GM18858 (cell line): Measurements from ENCODE around the gene GSTM1.
"Not testable (repeated sequence)": the region's sequence is repeated elsewhere in the genome, so short reads cannot be mapped to it uniquely, and the experiment has no call there.

ENCODE experiments used
- ATAC-seq: cut with Tn5 transposase; IDR thresholded peaks from one replicate; pipeline ENCODE4 v1.9.1; 2021; ENCODE audit not compliant: unreplicated experiment

Gene GSTM1

GRCh38 chr1:109695138-109695537 lies 7.5 kb downstream of the GSTM1 start:
- ATAC-seq, result not testable (repeated sequence)

DNA sequence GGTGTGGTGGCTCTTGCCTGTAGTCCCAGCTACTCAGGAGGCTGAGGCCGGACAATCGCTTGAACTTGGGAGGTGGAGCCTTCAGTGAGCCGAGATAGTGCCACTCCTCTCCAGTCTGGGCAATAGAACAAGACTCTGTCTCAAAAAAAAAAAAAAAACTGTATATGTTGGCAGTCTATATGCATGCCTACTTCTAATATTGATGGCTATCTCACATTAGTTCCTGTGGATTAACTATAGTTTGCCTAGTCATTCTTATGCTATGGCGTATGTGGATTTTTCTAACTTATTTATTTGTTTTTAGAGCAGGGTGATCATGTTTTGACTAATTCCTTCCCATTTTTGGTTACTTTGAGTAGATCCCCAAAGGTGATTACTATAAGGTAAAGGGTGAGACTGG lies 9.4 kb downstream of the GSTM1 start:
- no peak for ATAC-seq

DNA sequence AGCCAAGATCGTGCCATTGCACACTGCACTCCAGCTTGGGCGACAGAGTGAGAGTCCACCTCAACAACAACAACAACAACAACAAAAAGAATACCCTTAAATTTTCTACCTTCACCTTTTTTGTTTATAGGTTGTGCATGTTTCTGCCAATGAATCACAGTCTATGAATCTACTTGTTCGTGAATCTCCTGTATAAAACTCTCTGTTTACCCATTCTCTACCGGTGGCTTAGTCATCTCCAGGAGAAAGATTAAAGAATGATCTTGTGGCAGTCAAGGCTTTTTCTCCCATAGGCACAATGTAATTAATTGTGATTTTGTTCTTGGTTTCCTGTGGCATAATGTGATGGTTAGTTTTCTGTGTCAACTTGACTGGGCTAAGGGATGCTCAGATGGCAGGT lies 10.2 kb downstream of the GSTM1 start:
- not testable (repeated sequence) for ATAC-seq

- not testable (repeated sequence) for ATAC-seq
Observed at GRCh38 chr1:109702940-109703339, 15.3 kb downstream of the GSTM1 start.

DNA sequence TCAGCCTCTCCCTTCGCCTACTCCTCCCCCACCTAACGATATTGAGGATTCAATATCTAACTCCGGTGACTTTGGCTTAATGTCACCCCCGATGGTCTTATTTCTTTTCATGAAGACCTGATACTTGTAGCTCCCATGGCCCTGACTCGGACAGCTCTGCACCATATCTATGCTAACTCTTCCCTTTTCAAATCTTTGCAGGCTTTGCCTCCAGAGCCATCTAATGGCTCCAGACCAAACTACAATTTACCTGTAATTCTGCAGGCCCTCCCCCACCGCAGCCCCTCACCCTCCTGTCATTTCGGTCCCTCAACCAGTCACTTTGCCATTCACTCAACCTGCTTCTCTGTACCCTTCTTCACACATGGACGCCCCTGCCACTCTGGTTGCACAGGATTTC lies 16.6 kb downstream of the GSTM1 start:
- no peak for ATAC-seq

DNA sequence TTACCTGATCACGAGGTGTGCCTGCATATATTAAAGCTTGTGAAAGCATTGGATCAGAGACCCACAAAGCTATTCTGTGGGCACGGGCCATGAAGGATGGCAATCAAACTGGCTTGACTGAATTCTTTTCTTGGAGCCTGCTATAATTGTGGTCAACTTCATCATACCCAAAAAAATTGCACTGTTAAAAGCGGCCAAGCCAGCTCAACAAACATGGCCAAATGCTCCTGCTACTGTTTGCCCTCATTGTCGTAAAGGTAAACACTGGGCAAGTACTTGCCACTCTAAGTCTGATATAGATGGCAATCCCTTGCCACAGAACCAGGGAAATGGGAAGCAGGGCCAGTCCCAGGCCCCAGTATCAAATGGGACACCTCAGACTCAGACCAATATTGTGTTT lies 17.8 kb downstream of the GSTM1 start:
- ATAC-seq, result no peak

DNA sequence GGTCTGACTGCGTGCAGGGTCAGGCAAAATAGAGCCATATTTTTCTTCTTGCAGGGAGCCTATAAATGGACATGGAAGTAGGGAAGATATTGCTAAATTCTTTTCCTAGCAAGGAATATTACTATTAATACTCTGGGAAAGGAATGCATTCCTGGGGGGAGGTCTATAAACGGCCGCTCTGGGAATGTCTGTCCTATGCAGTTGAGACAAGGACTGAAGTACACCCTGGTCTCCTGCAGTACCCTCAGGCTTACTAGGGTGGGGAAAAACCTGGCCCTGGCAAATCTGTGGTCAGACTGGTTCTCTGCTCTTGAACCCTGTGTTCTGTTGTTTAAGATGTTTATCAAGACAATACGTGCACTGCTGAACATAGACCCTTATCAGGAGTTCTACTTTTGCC lies 21.3 kb downstream of the GSTM1 start:
- ATAC-seq, result not testable (repeated sequence)

DNA sequence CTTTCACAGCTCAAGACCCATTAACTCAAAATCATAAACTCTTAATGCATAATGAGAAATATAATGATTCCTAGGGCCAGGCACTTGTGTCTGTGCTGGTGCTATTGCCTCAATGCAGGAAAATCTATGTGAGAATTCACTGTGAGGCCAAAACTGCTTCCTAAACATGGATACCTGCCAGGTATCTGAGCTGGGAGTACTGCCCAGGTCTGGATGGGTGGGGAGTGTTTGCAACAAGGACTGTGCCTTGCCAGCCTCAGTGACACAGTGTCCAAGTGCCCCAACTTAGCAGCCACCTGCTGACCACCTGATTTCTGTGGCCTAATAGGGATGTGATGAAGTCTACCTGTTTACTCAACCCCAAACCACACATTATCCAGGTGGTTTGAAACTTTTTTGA lies 22.2 kb downstream of the GSTM1 start:
- not testable (repeated sequence) for ATAC-seq

DNA sequence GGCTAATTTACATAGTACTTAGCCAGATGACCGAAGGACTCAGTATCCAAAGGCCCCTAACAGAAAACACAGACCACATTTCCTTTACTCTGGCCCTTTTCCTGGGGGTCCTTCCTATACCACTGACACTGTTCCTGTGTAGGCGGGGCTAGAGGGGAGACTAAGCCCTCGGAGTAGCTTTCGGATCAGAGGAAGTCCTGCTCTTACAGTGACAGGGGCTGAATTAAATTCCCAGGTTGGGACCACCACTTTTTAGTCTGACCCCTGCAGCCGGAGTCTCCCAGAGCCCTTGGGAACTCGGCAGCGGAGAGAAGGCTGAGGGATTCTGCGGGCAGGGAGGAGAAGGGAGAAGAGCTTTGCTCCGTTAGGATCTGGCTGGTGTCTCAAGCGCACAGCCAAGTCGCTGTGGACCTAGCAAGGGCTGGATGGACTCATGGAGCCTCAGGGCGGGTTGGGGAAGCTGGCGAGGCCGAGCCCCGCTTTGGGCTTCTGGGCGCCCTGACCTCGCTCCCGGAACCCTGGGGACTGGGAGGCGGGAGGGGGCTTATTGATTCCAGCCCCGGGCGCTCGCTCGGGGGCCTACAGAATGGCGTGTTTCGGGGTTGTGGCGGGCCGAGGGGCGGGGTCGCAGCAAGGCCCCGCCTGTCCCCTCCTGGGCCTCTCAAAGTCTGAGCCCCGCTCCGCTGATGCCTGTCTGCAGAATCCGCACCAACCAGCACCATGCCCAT lies 24.1 kb downstream of the GSTM1 start, which contains the start of gene GSTM5:
TSS of gene GSTM5 (plus strand) at position 659 of the 728 bp plus-strand sequence. CDS start at position 721, 62 bp downstream.
- ATAC-seq, result not testable (repeated sequence)

DNA sequence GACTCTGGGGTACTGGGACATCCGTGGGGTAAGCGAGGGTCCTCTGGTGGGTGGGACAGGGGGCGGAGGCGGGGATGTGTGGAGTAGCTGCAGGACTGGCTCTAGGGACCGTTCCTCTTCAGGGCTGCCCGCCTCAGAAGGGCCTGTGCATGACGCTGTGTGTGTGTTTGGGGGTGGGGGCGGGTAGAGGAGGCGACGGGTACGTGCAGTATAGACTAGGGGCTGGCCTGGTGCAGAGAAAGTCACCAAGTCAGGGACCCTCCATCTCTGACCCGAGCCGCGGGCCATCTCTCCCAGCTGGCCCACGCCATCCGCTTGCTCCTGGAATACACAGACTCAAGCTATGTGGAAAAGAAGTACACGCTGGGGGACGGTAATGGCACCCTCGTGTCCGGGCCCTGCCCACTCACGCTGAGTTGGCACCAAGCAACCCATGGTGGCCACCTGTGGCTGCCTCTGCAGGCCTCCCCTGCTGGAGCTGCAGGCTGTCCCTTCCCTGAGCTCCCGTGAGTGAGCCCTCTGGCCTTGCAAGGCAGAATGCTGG lies 24.8 kb downstream of the GSTM1 start:
- no peak for ATAC-seq

GRCh38 chr1:109713636-109714035 lies 26.0 kb downstream of the GSTM1 start:
- no peak for ATAC-seq

DNA sequence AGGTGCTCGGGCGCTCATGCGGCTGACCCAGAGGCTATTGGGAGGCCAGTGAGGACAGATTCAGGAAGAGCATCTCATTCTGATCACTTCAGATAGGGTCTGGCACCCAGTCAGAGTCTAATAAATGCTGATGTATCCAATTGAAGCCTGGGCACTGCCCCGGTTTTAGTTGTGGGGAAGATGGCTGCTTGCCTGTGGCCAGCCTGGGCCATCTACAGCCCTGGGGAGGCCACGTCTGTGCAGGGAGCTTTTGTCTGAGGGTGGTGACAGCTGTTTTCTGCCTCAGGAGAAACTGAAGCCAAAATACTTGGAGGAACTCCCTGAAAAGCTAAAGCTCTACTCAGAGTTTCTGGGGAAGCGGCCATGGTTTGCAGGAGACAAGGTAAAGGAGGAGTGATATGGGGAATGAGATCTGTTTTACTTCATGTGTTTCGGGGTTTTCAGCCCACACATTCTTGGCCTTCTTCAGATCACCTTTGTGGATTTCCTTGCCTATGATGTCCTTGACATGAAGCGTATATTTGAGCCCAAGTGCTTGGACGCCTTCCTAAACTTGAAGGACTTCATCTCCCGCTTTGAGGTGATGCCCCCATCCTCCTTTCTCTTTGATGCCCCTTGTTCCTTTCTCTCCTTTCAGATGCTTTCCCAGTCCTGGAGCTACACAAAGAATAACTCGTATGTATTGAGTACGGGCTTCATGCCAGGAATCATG lies 27.2 kb downstream of the GSTM1 start:
- no peak for ATAC-seq

- no peak for ATAC-seq
Observed at GRCh38 chr1:109716121-109716520, 28.5 kb downstream of the GSTM1 start.

DNA sequence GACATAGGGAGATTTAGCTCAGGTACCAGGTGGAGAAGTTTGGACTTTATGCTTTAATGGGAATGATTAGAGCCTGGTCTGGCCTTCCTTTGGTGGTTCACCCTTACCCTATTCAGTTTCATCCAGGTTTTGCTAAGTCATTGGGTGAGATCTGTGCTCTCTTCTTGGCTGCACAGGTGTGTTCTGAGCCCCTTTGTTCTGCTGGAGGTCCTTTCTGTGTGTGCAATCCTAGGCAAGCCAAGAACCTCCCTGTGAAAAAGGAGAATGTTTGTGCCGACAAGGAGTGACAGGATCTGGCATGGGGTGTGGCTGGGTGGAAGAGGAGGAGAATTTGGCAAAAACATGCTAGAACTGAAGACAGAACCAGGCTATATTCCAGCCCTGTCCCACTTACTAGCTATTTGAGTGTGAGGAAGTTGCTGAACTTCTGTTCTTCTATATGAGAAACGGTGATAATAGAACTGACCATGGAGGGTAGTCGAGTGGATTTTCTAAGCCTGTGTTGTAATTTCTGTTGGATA lies 29.0 kb downstream of the GSTM1 start:
- ATAC-seq, result no peak

DNA sequence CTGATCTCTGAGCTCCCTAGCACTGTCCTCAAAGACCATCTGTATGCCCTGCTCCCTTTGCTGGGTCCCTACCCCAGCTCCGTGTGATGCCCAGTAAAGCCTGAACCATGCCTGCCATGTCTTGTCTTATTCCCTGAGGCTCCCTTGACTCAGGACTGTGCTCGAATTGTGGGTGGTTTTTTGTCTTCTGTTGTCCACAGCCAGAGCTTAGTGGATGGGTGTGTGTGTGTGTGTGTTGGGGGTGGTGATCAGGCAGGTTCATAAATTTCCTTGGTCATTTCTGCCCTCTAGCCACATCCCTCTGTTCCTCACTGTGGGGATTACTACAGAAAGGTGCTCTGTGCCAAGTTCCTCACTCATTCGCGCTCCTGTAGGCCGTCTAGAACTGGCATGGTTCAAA lies 30.1 kb downstream of the GSTM1 start:
- ATAC-seq, result no peak

DNA sequence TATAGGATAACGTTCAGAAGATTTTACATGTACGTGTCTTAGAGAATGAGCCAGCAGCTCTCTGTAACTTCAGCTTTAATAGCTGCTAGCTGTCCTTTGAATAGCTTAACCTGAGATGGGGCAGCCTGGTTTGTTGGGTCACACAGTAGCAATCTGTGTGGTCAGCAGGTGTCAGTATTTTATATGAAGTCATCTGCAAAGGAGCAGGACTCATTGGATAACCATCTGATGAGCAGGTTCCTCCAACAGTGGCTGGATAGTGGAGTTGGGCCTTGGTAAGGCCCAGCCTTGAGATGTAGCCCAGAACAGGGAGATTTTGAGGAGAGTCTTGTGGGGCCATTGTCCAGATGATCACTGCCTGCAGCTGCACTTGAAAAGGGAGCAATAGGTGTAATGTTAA lies 30.9 kb downstream of the GSTM1 start:
- ATAC-seq, result no peak

GRCh38 chr1:109719337-109719837 lies 31.8 kb downstream of the GSTM1 start:
- no peak for ATAC-seq

DNA sequence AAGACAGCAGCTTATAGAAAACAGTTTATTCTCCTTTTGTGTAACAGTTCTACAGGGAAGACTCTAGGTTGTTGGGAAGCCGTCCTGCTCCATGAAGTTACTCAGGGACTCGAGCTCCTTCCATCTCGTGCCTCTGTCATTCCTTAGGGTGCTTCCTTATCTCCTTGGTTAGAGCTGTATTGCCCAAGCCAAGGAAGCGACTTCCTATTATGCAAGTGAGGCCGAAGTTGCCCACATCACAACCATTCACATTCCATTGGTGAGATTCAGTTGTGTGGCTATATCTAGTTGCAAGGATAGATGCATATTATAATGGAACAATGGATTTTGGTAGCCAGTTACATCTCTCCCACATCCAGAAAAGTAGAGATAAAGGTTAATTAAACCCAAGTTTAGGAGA lies 33.4 kb downstream of the GSTM1 start:
- no peak for ATAC-seq

GRCh38 chr1:109721971-109722370 lies 34.4 kb downstream of the GSTM1 start:
- ATAC-seq, result no peak

- ATAC-seq, result no peak
Observed at GRCh38 chr1:109722908-109723691, 35.5 kb downstream of the GSTM1 start.

DNA sequence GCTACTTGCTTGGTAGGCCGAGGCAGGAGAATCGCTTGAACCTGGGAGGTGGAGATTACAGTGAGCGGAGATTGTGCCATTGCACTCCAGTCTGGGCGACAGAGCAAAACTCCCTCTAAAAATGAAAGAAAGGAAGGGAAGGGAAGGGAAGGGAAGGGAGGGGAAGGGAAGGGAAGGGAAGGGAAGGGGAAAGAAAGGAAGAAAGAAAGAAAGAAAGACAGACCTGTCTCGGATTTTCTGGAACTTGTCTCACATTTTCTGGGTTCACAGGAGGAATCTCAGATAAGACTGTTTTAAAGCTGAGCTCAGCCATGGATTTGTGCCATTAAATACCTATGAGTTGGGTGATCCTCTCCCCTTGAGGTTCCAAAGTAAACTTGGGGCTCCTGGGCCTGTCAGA lies 37.3 kb downstream of the GSTM1 start:
- ATAC-seq, result no peak
